ENCODE results near the gene ZNF791. TPM values are rescaled to one million over a fixed set of nuclear protein-coding genes. Genes with fewer than 3 reads are reported as not detected.
"Not testable (repeated sequence)": the region's sequence is repeated elsewhere in the genome, so short reads cannot be mapped to it uniquely, and the experiment has no call there.

Gene ZNF791
- total and polyA plus RNA-seq, 2 of the 13 experiments (the other 11 are each of a cell fraction or from before 2014, with no cell fraction given) = 12.8 to 17.4 TPM

DNA sequence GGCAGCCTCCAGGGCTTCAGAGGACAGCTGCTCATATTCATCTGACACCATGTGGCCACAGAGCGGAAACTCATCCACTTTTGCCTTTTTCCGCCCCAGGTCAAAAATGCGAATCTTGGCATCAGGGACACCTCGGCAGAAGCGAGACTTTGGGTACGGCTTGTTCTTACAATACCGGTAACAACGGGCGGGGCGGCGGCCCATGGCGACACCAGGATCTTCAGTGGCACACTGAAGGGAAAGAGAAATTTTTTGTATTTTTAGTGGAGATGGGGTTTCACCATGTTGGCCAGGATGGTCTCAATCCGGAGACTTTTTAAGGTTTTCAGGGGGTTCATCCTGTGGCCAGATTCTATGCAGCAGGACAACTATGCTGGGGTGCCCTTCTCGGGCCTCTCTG lies 33.0 kb downstream of the ZNF791 start:
- H3K4me3 ChIP-seq (replicated peaks in 1 of 3; ENCODE audit: insufficient read depth in 1 of 3, low read depth in 2 of 3, low read length in 3 of 3); in situ Hi-C loops (cut with HindIII; ENCODE audit: extremely low pct_ligation_motif_present, low pct_unique_long_range_greater_than_20kb); H3K27me3 ChIP-seq (ENCODE audit: control insufficient read depth in 1 of 2, insufficient read depth in 2 of 2, low read length in 2 of 2); POLR2A ChIA-PET; FAIRE-seq; H3K9me3 ChIP-seq (ENCODE audit: low read length); H3K27ac ChIP-seq (ENCODE audit: extremely low read length, insufficient read depth, low read length); H3K36me3 ChIP-seq (replicated peaks in 1 of 2; ENCODE audit: control insufficient read depth in 1 of 2, insufficient read depth in 2 of 2, low read length in 2 of 2); intact Hi-C loops (cut with micrococcal nuclease; ENCODE audit: unreplicated experiment); CTCF ChIA-PET (ENCODE audit: low intra/inter-chr PET ratio, low total read pairs); H3K9ac ChIP-seq (ENCODE audit: insufficient read depth, low read depth, low read length); BruUV-seq (replicated peaks); ATAC-seq; H3K4me2 ChIP-seq (ENCODE audit: low read depth, low read length); DNase-seq (ENCODE audit: low spot score); H4K20me1 ChIP-seq (ENCODE audit: insufficient read depth, low read length); H3K79me2 ChIP-seq (ENCODE audit: insufficient read depth, low read length); H2AFZ ChIP-seq (ENCODE audit: low read length): not testable (repeated sequence)
- WGBS (ENCODE audit: low lambda C conversion rate) = 91% methylated on average over 14 of the region's 14 CpGs
- H3K4me1 ChIP-seq (ENCODE audit: insufficient read depth, low read length) = peaks cover 11% of the 10 kb centered on the region; the same call in 1 of the 2 replicates

DNA sequence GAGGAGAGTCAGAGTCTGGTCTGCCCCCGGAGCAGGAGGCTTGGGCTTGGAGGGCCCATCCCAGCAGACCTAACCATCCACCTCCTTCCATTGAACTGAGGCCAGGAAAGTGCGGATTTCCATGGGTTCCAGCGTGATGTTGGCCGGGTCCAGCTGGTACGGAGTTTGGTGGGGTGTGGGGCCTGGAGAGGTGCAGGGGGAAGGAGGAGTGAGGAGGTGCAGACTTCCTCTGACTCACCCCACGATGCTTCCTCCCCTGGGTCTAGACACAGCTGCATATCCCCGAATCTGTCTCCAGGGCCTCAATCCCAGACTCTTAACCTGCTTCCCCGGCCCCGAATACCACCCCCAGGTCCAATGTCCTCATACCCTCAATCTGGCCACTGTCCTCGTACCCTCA lies 35.8 kb downstream of the ZNF791 start:
- Histone ChIP-seq H3K27me3 (ENCODE audit: control insufficient read depth in 1 of 2, insufficient read depth in 2 of 2, low read length in 2 of 2) (no peaks in the 10 kb centered on the region), H3K27ac (ENCODE audit: extremely low read length, insufficient read depth, low read length) (no peak overlapping the region), H3K4me1 (ENCODE audit: insufficient read depth, low read length) (no peaks in the 10 kb centered on the region), H3K9ac (ENCODE audit: insufficient read depth, low read depth, low read length) (no peak overlapping the region), H3K36me3 (replicated peaks in 1 of 2; ENCODE audit: control insufficient read depth in 1 of 2, insufficient read depth in 2 of 2, low read length in 2 of 2) (no peaks in the 10 kb centered on the region), H4K20me1 (ENCODE audit: insufficient read depth, low read length) (no peaks in the 10 kb centered on the region), H3K4me3 (replicated peaks in 1 of 3; ENCODE audit: insufficient read depth in 1 of 3, low read depth in 2 of 3, low read length in 3 of 3) (no peak overlapping the region), H2AFZ (ENCODE audit: low read length) (no peak overlapping the region), H3K79me2 (ENCODE audit: insufficient read depth, low read length) (no peaks in the 10 kb centered on the region), H3K9me3 (ENCODE audit: low read length) (no peaks in the 10 kb centered on the region), H3K4me2 (ENCODE audit: low read depth, low read length) (no peak overlapping the region)
- DNase-seq (ENCODE audit: low spot score) (no peak), ATAC-seq (no peak), FAIRE-seq (no peak)
- TF ChIP-seq ZNF510 (CRISPR knock-in tag; IDR thresholded peaks at IDR 0.05; ENCODE audit: low read depth) = no peak
- no peak for TF ChIP-seq SIX4 (CRISPR knock-in tag; IDR thresholded peaks at IDR 0.05)
- no peak for TF ChIP-seq MTF2 (CRISPR knock-in tag; IDR thresholded peaks at IDR 0.05; ENCODE audit: borderline replicate concordance)
- no peak for TF ChIP-seq ZNF781 (CRISPR knock-in tag; IDR thresholded peaks at IDR 0.05; ENCODE audit: borderline replicate concordance, not compliant biosample characterization)
- no peak for TF ChIP-seq JDP2 (CRISPR knock-in tag; IDR thresholded peaks at IDR 0.05; ENCODE audit: borderline replicate concordance)
- no peak for TF ChIP-seq SETDB1 (CRISPR knock-in tag; IDR thresholded peaks at IDR 0.05; ENCODE audit: borderline replicate concordance)
- TF ChIP-seq HNRNPLL (IDR thresholded peaks at IDR 0.05; ENCODE audit: low read depth, low read length, poor library complexity, severe bottlenecking) = no peak
- TF ChIP-seq, protein P1, sequence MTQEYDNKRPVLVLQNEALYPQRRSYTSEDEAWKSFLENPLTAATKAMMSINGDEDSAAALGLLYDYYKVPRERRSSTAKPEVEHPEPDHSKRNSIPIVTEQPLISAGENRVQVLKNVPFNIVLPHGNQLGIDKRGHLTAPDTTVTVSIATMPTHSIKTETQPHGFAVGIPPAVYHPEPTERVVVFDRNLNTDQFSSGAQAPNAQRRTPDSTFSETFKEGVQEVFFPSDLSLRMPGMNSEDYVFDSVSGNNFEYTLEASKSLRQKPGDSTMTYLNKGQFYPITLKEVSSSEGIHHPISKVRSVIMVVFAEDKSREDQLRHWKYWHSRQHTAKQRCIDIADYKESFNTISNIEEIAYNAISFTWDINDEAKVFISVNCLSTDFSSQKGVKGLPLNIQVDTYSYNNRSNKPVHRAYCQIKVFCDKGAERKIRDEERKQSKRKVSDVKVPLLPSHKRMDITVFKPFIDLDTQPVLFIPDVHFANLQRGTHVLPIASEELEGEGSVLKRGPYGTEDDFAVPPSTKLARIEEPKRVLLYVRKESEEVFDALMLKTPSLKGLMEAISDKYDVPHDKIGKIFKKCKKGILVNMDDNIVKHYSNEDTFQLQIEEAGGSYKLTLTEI (CRISPR knock-in tag; conservative IDR thresholded peaks at IDR 0.05) = no peak
- TF ChIP-seq, protein P2, sequence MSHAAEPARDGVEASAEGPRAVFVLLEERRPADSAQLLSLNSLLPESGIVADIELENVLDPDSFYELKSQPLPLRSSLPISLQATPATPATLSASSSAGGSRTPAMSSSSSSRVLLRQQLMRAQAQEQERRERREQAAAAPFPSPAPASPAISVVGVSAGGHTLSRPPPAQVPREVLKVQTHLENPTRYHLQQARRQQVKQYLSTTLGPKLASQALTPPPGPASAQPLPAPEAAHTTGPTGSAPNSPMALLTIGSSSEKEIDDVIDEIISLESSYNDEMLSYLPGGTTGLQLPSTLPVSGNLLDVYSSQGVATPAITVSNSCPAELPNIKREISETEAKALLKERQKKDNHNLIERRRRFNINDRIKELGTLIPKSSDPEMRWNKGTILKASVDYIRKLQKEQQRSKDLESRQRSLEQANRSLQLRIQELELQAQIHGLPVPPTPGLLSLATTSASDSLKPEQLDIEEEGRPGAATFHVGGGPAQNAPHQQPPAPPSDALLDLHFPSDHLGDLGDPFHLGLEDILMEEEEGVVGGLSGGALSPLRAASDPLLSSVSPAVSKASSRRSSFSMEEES (CRISPR knock-in tag; IDR thresholded peaks at IDR 0.05) = no peak
- BruUV-seq (replicated peaks) = no TSS peak
- in situ Hi-C loops (cut with HindIII; ENCODE audit: extremely low pct_ligation_motif_present, low pct_unique_long_range_greater_than_20kb) (no loop called here), intact Hi-C loops (cut with micrococcal nuclease; ENCODE audit: unreplicated experiment) (no loop called here)
- ChIA-PET CTCF (ENCODE audit: low intra/inter-chr PET ratio, low total read pairs) (no interaction called here), POLR2A (no interaction called here)
- WGBS (ENCODE audit: low lambda C conversion rate) = 88% methylated on average over 9 of the region's 10 CpGs
